K562 (cell line): ENCODE measurements around the gene ZNF672. TPM values are rescaled to one million over a fixed set of nuclear protein-coding genes. Genes with fewer than 3 reads are reported as not detected.

Source experiments
- ATAC-seq: fragments of 200-7000 bp; cut with Tn5 transposase; 3 replicates; pipeline ENCODE4 v1.9.1; 2020; ENCODE audit warnings: moderate library complexity
- BruUV-seq: library from RNA; stranded (reverse); fragments of 400-500 nt; replicated peaks from 2 replicates; lab custom pipeline; 2021; lab: Mats Ljungman, UMichigan
- CTCF ChIA-PET: fragments of 300-600 bp; formaldehyde crosslinking; extraction: SDS; loops from one replicate; lab custom pipeline; 2021; ENCODE audit warnings: low intra/inter-chr PET ratio; lab: Yijun Ruan, JAX
- POLR2A ChIA-PET: fragments of 300-600, 350-650 bp; sonication (Branson Sonifier 250); formaldehyde crosslinking; extraction: SDS; loops from one replicate; lab custom pipeline; 2021; ENCODE audit warnings: antibody characterized with exemption, inconsistent platforms; lab: Yijun Ruan, JAX
- DNase-seq, 4 experiments: peaks; one replicate each; pipeline versions ENCODE4 v3.0.0 to v3.0.0-alpha.2; 2011 to 2018; ENCODE audit warnings: low spot score in 3 of 4, mixed read lengths in 3 of 4; ENCODE audit errors: extremely low read depth in 1 of 4
- FAIRE-seq: peaks from 2 replicates; lab custom pipeline; 2011; peaks lifted over from hg19 to GRCh38; lab: Jason Lieb, UNC
- H2AFZ ChIP-seq: 2 replicates; pipeline ENCODE4 v1.6.0; 2011; ENCODE audit warnings: low read depth, low read length, control low read depth, inconsistent platforms
- H3K27ac ChIP-seq: fragments of 200-600 bp; 3 replicates; pipeline ENCODE4 v1.8.0; 2011; ENCODE audit warnings: low read depth, mild to moderate bottlenecking, control low read depth, inconsistent platforms, low read length, moderate library complexity, mixed read lengths; ENCODE audit errors: extremely low read depth
- H3K27me3 ChIP-seq, 2 experiments: fragments of 300-600 bp in 1 of 2; 2 replicates in 1 of 2; 3 replicates in 1 of 2; pipeline versions ENCODE4 v1.6.0 to v1.8.0; 2011; ENCODE audit warnings: inconsistent platforms in 2 of 2, low read length in 2 of 2, mild to moderate bottlenecking in 1 of 2, mixed read lengths in 1 of 2, moderate library complexity in 1 of 2; ENCODE audit not compliant: control insufficient read depth in 2 of 2, insufficient read depth in 2 of 2
- H3K36me3 ChIP-seq: fragments of 300-600 bp; 3 replicates; pipeline ENCODE4 v1.8.0; 2011; ENCODE audit warnings: mild to moderate bottlenecking, low read length, inconsistent platforms; ENCODE audit not compliant: control insufficient read depth, insufficient read depth
- H3K4me1 ChIP-seq, 2 experiments: fragments of 200-600 bp in 1 of 2; replicated peaks in 1 of 2; 2 replicates in 1 of 2; 3 replicates in 1 of 2; pipeline versions ENCODE4 v1.5.1 to v1.8.0; 2011; ENCODE audit warnings: inconsistent platforms in 2 of 2, low read length in 2 of 2, mild to moderate bottlenecking in 1 of 2, mixed read lengths in 1 of 2, moderate library complexity in 1 of 2; ENCODE audit not compliant: control insufficient read depth in 2 of 2, insufficient read depth in 2 of 2
- H3K4me2 ChIP-seq: 2 replicates; pipeline ENCODE4 v1.6.1; 2011; ENCODE audit warnings: low read length, control low read depth, inconsistent platforms, mixed read lengths; ENCODE audit not compliant: insufficient read depth
- H3K4me3 ChIP-seq: fragments of 200-600 bp; sonication (generic), shearing (Covaris generic); 2 replicates; pipeline ENCODE4 v1.5.1; 2016; ENCODE audit warnings: control low read depth, inconsistent platforms
- H3K79me2 ChIP-seq: fragments of 200-600 bp; 3 replicates; pipeline ENCODE4 v1.8.0; 2011; ENCODE audit warnings: low read length, inconsistent platforms; ENCODE audit not compliant: control insufficient read depth, insufficient read depth
- H3K9ac ChIP-seq, 2 experiments: 2 replicates each; pipeline versions ENCODE4 v1.6.0 to v1.6.1; 2011; ENCODE audit warnings: low read depth in 2 of 2, low read length in 2 of 2, control low read depth in 1 of 2, inconsistent platforms in 1 of 2, mild to moderate bottlenecking in 1 of 2, mixed read lengths in 1 of 2; ENCODE audit not compliant: insufficient read depth in 1 of 2
- H3K9me1 ChIP-seq: one replicate; pipeline ENCODE4 v1.6.0; 2011; ENCODE audit warnings: inconsistent platforms, mild to moderate bottlenecking, low read length, moderate library complexity; ENCODE audit not compliant: control insufficient read depth, insufficient read depth
- H3K9me3 ChIP-seq: replicated peaks from 2 replicates; pipeline ENCODE4 v1.5.1; 2011; ENCODE audit warnings: low read depth, low read length, inconsistent platforms; ENCODE audit not compliant: control insufficient read depth, insufficient read depth
- H4K20me1 ChIP-seq: replicated peaks from 2 replicates; pipeline ENCODE4 v1.6.1; 2011; ENCODE audit warnings: low read length, inconsistent platforms, mixed read lengths; ENCODE audit not compliant: control insufficient read depth, insufficient read depth
- BRD9 ChIP-seq: fragments of 450-650 bp; IDR thresholded peaks from 2 replicates; pipeline ENCODE4 v1.6.1; 2018; ENCODE audit warnings: low read depth; ENCODE audit not compliant: partially characterized antibody
- CBFA2T3 ChIP-seq: fragments of 450-650 bp; IDR thresholded peaks from 2 replicates; pipeline ENCODE4 v1.6.1; 2017
- DACH1 ChIP-seq: fragments of 450-650 bp; IDR thresholded peaks from 2 replicates; pipeline ENCODE4 v1.6.1; 2018; ENCODE audit not compliant: partially characterized antibody
- EHMT2 ChIP-seq: fragments of 450-650 bp; IDR thresholded peaks from 2 replicates; pipeline ENCODE4 v1.6.1; 2018; ENCODE audit warnings: antibody characterized with exemption
- FOSL1 ChIP-seq: fragments of 200-800 bp; sonication (Bioruptor generic); conservative IDR thresholded peaks from 2 replicates; pipeline ENCODE4 v1.6.1; 2016; ENCODE audit warnings: missing genetic modification characterization, missing compliant biosample characterization
- LARP7 ChIP-seq: fragments of 450-650 bp; IDR thresholded peaks from 2 replicates; pipeline ENCODE4 v1.6.1; 2016
- MEIS2 ChIP-seq: fragments of 450-650 bp; IDR thresholded peaks from 2 replicates; pipeline ENCODE4 v1.6.1; 2014; ENCODE audit warnings: mild to moderate bottlenecking; ENCODE audit not compliant: partially characterized antibody
- MLX ChIP-seq, 2 experiments: fragments of 450-650 bp in 1 of 2; sonication (generic) in 1 of 2; formaldehyde crosslinking; conservative IDR thresholded peaks; 2 replicates each; pipeline versions ENCODE4 v1.4.0 to v1.8.1; 2020 to 2022; ENCODE audit warnings: mild to moderate bottlenecking in 1 of 2, missing genetic modification reagents in 1 of 2
- POLR2H ChIP-seq: IDR thresholded peaks from 2 replicates; pipeline ENCODE4 v1.6.1; 2016; ENCODE audit warnings: missing genetic modification characterization, low read depth, mild to moderate bottlenecking, control low read depth, missing compliant biosample characterization, moderate library complexity
- SUPT5H ChIP-seq: fragments of 450-650 bp; IDR thresholded peaks from 2 replicates; pipeline ENCODE4 v1.6.1; 2016
- TEAD1 ChIP-seq, 2 experiments: fragments of 450-650 bp in 1 of 2; sonication (generic) in 1 of 2; formaldehyde crosslinking; IDR thresholded peaks; 2 replicates each; pipeline versions ENCODE4 v1.4.0 to v1.8.0; 2020 to 2022; ENCODE audit warnings: mild to moderate bottlenecking in 2 of 2, missing genetic modification reagents in 1 of 2
- ZNF23 ChIP-seq: fragments of 250-450 bp; sonication (Bioruptor Pico); IDR thresholded peaks from 2 replicates; pipeline ENCODE4 v1.4.0; 2020; ENCODE audit warnings: mild to moderate bottlenecking
- ZNF282 ChIP-seq: sonication (generic); formaldehyde crosslinking; IDR thresholded peaks from 2 replicates; pipeline ENCODE4 v1.8.1; 2023; ENCODE audit warnings: missing genetic modification reagents
- ZNF449 ChIP-seq: fragments of 250-450 bp; sonication (Bioruptor Pico); IDR thresholded peaks from 2 replicates; pipeline ENCODE4 v1.8.0; 2022; ENCODE audit warnings: moderate library complexity, mild to moderate bottlenecking, inconsistent platforms
- WGBS: fragments of 100-300 bp; shearing (Covaris generic); methylation state at CpG from one replicate; pipeline ENCODE4 v1.1.6; 2016; ENCODE audit warnings: low coverage, mixed read lengths; ENCODE audit not compliant: insufficient coverage; ENCODE audit errors: missing lambda C conversion rate; 5-methylcytosine and 5-hydroxymethylcytosine counted together
- in situ Hi-C: fragments of 300-500 bp; cut with MboI; formaldehyde crosslinking; loops from 4 replicates; pipeline ENCODE4 v1.15.0; 2018; ENCODE audit warnings: inconsistent platforms, mixed read lengths
- intact Hi-C: fragments of 100-400 bp; cut with micrococcal nuclease; formaldehyde crosslinking; loops from 2 replicates; pipeline ENCODE4 v1.14.2; 2022
- polyA plus RNA-seq, 8 experiments: library from polyadenylated mRNA; depleted of rRNA in 4 of 8; stranded (reverse) in 5 of 8; unstranded in 3 of 8; fragments of >200 nt; fragmentation: Nextera tagmentation in 2 of 8; fragmentation: Illumina TruSeq in 1 of 8; extraction: Ambion mirVana in 2 of 8; extraction: Trizol in 1 of 8; gene quantifications; 2 replicates each; pipeline versions ENCODE4 v1.2.1 to v1.2.3, GENCODE V29; 2011 to 2014; ENCODE audit warnings: inconsistent platforms in 1 of 8, missing spikeins in 1 of 8
- total RNA-seq, 7 experiments: library from RNA; depleted of rRNA in 6 of 7; stranded (reverse); fragments of >200 nt in 6 of 7; fragmentation: Illumina TruSeq in 2 of 7; extraction: Trizol in 2 of 7; gene quantifications; 2 replicates each; pipeline versions ENCODE4 v1.2.1 to v1.2.3, GENCODE V29; 2011 to 2021; ENCODE audit warnings: low replicate concordance in 1 of 7
- TF ChIP-seq, protein P1 (sequence below): fragments of 200-800 bp; sonication (Bioruptor generic); IDR thresholded peaks from 2 replicates; pipeline ENCODE4 v1.6.1; 2016; ENCODE audit warnings: missing genetic modification characterization, missing compliant biosample characterization

ZNF672 gene
- total and polyA plus RNA-seq, 9 of the 15 experiments (the other 6 are each of a cell fraction or from before 2014, with no cell fraction given) = 1.9 to 57.9 (median 24.1) TPM

GRCh38 chr1:248800459-248800858 is 37.6 kb upstream of the ZNF672 start:
- Histone ChIP-seq H3K4me1 (peaks cover 3 to 8% of the 10 kb centered on the region in 2 experiments; a peak in 2 of 5 replicates), H3K4me3 (no peak overlapping the region)
- BruUV-seq = no TSS peak
- TF ChIP-seq BRD9 (no peak), SUPT5H (no peak), MLX (CRISPR knock-in tag; conservative IDR thresholded peaks at IDR 0.05) (no peak), MEIS2 (no peak), TEAD1 (CRISPR knock-in tag; IDR thresholded peaks at IDR 0.05) (no peak), ZNF23 (CRISPR knock-in tag) (no peak), DACH1 (no peak), CBFA2T3 (no peak), ZNF282 (CRISPR knock-in tag) (no peak), LARP7 (no peak), POLR2H (no peak), EHMT2 (no peak), FOSL1 (no peak), ZNF449 (no peak)
- TF ChIP-seq, protein P1, sequence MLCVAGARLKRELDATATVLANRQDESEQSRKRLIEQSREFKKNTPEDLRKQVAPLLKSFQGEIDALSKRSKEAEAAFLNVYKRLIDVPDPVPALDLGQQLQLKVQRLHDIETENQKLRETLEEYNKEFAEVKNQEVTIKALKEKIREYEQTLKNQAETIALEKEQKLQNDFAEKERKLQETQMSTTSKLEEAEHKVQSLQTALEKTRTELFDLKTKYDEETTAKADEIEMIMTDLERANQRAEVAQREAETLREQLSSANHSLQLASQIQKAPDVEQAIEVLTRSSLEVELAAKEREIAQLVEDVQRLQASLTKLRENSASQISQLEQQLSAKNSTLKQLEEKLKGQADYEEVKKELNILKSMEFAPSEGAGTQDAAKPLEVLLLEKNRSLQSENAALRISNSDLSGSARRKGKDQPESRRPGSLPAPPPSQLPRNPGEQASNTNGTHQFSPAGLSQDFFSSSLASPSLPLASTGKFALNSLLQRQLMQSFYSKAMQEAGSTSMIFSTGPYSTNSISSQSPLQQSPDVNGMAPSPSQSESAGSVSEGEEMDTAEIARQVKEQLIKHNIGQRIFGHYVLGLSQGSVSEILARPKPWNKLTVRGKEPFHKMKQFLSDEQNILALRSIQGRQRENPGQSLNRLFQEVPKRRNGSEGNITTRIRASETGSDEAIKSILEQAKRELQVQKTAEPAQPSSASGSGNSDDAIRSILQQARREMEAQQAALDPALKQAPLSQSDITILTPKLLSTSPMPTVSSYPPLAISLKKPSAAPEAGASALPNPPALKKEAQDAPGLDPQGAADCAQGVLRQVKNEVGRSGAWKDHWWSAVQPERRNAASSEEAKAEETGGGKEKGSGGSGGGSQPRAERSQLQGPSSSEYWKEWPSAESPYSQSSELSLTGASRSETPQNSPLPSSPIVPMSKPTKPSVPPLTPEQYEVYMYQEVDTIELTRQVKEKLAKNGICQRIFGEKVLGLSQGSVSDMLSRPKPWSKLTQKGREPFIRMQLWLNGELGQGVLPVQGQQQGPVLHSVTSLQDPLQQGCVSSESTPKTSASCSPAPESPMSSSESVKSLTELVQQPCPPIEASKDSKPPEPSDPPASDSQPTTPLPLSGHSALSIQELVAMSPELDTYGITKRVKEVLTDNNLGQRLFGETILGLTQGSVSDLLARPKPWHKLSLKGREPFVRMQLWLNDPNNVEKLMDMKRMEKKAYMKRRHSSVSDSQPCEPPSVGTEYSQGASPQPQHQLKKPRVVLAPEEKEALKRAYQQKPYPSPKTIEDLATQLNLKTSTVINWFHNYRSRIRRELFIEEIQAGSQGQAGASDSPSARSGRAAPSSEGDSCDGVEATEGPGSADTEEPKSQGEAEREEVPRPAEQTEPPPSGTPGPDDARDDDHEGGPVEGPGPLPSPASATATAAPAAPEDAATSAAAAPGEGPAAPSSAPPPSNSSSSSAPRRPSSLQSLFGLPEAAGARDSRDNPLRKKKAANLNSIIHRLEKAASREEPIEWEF (CRISPR knock-in tag) = no peak
- TF ChIP-seq, all 486 proteins: peak for 0
- FAIRE-seq (no peak), DNase-seq (no peak), ATAC-seq (no peak)
- Histone ChIP-seq H4K20me1 (no peaks in the 10 kb centered on the region), H3K9me3 (no peaks in the 10 kb centered on the region; the same call in 1 of the 2 replicates), H3K9ac (no peak overlapping the region), H3K9me1 (no peaks in the 10 kb centered on the region), H3K27ac (no peak overlapping the region), H3K27me3 (peaks cover 10 to 20% of the 10 kb centered on the region in 2 experiments; a peak in 4 of 5 replicates), H2AFZ (no peak overlapping the region), H3K4me2 (no peak overlapping the region), H3K79me2 (no peaks in the 10 kb centered on the region), H3K36me3 (no peaks in the 10 kb centered on the region)
- ChIA-PET CTCF (no interaction called here), POLR2A (no interaction called here)
- intact Hi-C loops (no loop called here), in situ Hi-C loops (no loop called here)
- 7% methylated on average over 3 of the region's 3 CpGs for WGBS
